OCI-M2 (cell line): Measurements from ENCODE around the gene OLR1.

Experiments
- DNase-seq: peaks from one replicate; lab custom pipeline; 2025; ENCODE audit not compliant: unreplicated experiment; lab: John Stamatoyannopoulos, UW

The OLR1 gene

DNA sequence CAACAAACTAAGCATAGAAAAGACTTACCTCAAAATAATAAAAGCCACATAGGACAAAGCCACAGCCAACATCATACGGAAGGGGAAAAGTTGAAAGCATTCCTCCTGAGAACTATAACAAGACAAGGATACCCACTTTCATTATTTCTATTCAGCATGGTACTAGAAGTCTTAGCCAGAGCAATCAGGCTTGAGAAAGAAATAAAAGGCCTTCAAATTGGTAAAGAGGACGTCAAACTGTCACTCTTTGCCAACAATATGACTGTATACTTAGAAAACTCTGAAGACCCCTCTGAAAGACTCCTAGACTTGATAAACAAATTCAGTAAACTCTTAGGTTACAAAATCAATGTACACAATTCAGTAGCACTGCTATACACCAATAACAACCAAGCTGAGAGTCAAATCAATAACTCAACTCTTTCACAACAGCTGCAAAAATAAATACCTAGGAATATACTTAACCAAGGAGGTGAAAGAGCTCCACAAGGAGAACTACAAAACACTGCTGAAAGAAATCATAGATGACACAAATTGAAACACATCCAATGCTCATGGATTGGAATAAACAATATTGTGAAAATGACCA lies 61.6 kb downstream of the OLR1 start:
- no peak for DNase-seq
